Fibroblast of lung (primary cell): ENCODE results near the gene CFHR5. TPM values are rescaled to one million over a fixed set of nuclear protein-coding genes. Genes with fewer than 3 reads are reported as not detected.

ENCODE experiments used
- DNase-seq, 2 donors: peaks; one replicate each; pipeline versions ENCODE4 v3.0.0 to v3.0.0-alpha.2; 2010; ENCODE audit warnings: low read depth in 2 of 2
- H2AFZ ChIP-seq: 2 replicates; pipeline ENCODE4 v1.5.1; 2012; ENCODE audit warnings: low read length, control low read depth, inconsistent platforms
- H3K27ac ChIP-seq: 2 replicates; pipeline ENCODE4 v1.5.1; 2011; ENCODE audit warnings: low read length, control low read depth; ENCODE audit not compliant: insufficient read depth
- H3K27me3 ChIP-seq: 2 replicates; pipeline ENCODE4 v1.5.1; 2011; ENCODE audit warnings: mild to moderate bottlenecking, low read length; ENCODE audit not compliant: control insufficient read depth, insufficient read depth
- H3K36me3 ChIP-seq: 2 replicates; pipeline ENCODE4 v1.5.1; 2011; ENCODE audit warnings: low read length; ENCODE audit not compliant: control insufficient read depth, insufficient read depth
- H3K4me1 ChIP-seq: 2 replicates; pipeline ENCODE4 v1.5.1; 2011; ENCODE audit warnings: low read length; ENCODE audit not compliant: control insufficient read depth, insufficient read depth; ENCODE audit errors: extremely low read depth
- H3K4me2 ChIP-seq: 2 replicates; pipeline ENCODE4 v1.5.1; 2011; ENCODE audit warnings: low read length, control low read depth; ENCODE audit not compliant: insufficient read depth; ENCODE audit errors: extremely low read depth
- H3K4me3 ChIP-seq, 4 experiments: fragments of 200-600 bp in 1 of 4; sonication (generic) in 1 of 4; replicated peaks in 1 of 4; 2 replicates each; pipeline ENCODE4 v1.5.1; 2011 to 2016; ENCODE audit warnings: low read length in 4 of 4, low read depth in 3 of 4, mild to moderate bottlenecking in 3 of 4, control low read depth in 2 of 4, inconsistent platforms in 1 of 4, mixed read lengths in 1 of 4; ENCODE audit not compliant: insufficient read depth in 1 of 4; ENCODE audit errors: control extremely low read depth in 1 of 4
- H3K79me2 ChIP-seq: 2 replicates; pipeline ENCODE4 v1.5.1; 2012; ENCODE audit warnings: mild to moderate bottlenecking, low read length, inconsistent platforms; ENCODE audit not compliant: control insufficient read depth, insufficient read depth
- H3K9ac ChIP-seq: 2 replicates; pipeline ENCODE4 v1.5.1; 2011; ENCODE audit warnings: mild to moderate bottlenecking, low read length, control low read depth; ENCODE audit not compliant: insufficient read depth
- H3K9me3 ChIP-seq: 2 replicates; pipeline ENCODE4 v1.5.1; 2012; ENCODE audit warnings: low read depth, low read length; ENCODE audit not compliant: control insufficient read depth, insufficient read depth
- H4K20me1 ChIP-seq: 2 replicates; pipeline ENCODE4 v1.5.1; 2011; ENCODE audit warnings: low read length; ENCODE audit not compliant: control insufficient read depth, insufficient read depth; ENCODE audit errors: extremely low read depth
- CTCF ChIP-seq, 2 donors: IDR thresholded peaks in 1 of 2; conservative IDR thresholded peaks in 1 of 2; 1 replicate in 1 of 2; 2 replicates in 1 of 2; pipeline ENCODE4 v1.5.1; 2011 to 2012; ENCODE audit warnings: low read length in 2 of 2, control low read depth in 1 of 2, inconsistent platforms in 1 of 2, low read depth in 1 of 2, mild to moderate bottlenecking in 1 of 2
- EZH2 ChIP-seq: IDR thresholded peaks from 2 replicates; pipeline ENCODE4 v1.5.1; 2012; ENCODE audit warnings: low read length, control low read depth, mild to moderate bottlenecking; ENCODE audit errors: missing control alignments
- polyA plus RNA-seq, 2 donors: library from polyadenylated mRNA; depleted of rRNA in 1 of 2; stranded (reverse) in 1 of 2; unstranded in 1 of 2; fragments of >200 nt; gene quantifications; 2 replicates each; pipeline ENCODE4 v1.2.1, GENCODE V29; 2011 to 2012; ENCODE audit warnings: missing spikeins in 1 of 2
- total RNA-seq: library from RNA; depleted of rRNA; stranded (reverse); fragments of >200 nt; gene quantifications from 2 replicates; pipeline ENCODE4 v1.2.1, GENCODE V29; 2014

The CFHR5 gene
- total and polyA plus RNA-seq, 2 donors (not counting 1 experiment from before 2014, with no cell fraction given) = not detected

GRCh38 chr1:197016751-197017150 is 39.4 kb downstream of the CFHR5 start:
- Histone ChIP-seq H3K4me1 (no peaks in the 10 kb centered on the region), H3K36me3 (no peaks in the 10 kb centered on the region), H3K79me2 (no peaks in the 10 kb centered on the region), H3K27ac (no peak overlapping the region), H3K4me3 (no peak overlapping the region), H2AFZ (no peak overlapping the region), H3K9me3 (no peaks in the 10 kb centered on the region), H3K9ac (no peak overlapping the region), H4K20me1 (no peaks in the 10 kb centered on the region), H3K27me3 (no peaks in the 10 kb centered on the region), H3K4me2 (no peak overlapping the region)
- TF ChIP-seq CTCF (conservative IDR thresholded peaks at IDR 0.05 in 1 of 2, IDR thresholded peaks at IDR 0.05 in 1 of 2; ENCODE audit: low read depth in 1 of 2, low read length in 2 of 2) (no peak), EZH2 (no peak)
- DNase-seq = no peak

- no peak overlapping the region for H3K4me3 ChIP-seq
- DNase-seq = no peak
- no peaks in the 10 kb centered on the region for H3K4me1 ChIP-seq
- peak overlapping the region; percentile 52 for H2AFZ ChIP-seq
- no peaks in the 10 kb centered on the region for H4K20me1 ChIP-seq
- no peaks in the 10 kb centered on the region for H3K79me2 ChIP-seq
- H3K27ac ChIP-seq = no peak overlapping the region
- TF ChIP-seq EZH2 (no peak), CTCF (conservative IDR thresholded peaks at IDR 0.05 in 1 of 2, IDR thresholded peaks at IDR 0.05 in 1 of 2; ENCODE audit: low read depth in 1 of 2, low read length in 2 of 2) (no peak)
- no peak overlapping the region for H3K4me2 ChIP-seq
- H3K27me3 ChIP-seq = no peaks in the 10 kb centered on the region
- H3K36me3 ChIP-seq = no peaks in the 10 kb centered on the region
- H3K9me3 ChIP-seq = no peaks in the 10 kb centered on the region
- no peak overlapping the region for H3K9ac ChIP-seq
Measured at GRCh38 chr1:197017558-197018146, 40.3 kb downstream of the CFHR5 start.

- H3K9ac ChIP-seq = no peak overlapping the region
- TF ChIP-seq CTCF (conservative IDR thresholded peaks at IDR 0.05 in 1 of 2, IDR thresholded peaks at IDR 0.05 in 1 of 2; ENCODE audit: low read depth in 1 of 2, low read length in 2 of 2) (no peak), EZH2 (no peak)
- H3K4me1 ChIP-seq = no peaks in the 10 kb centered on the region
- no peaks in the 10 kb centered on the region for H3K79me2 ChIP-seq
- H3K36me3 ChIP-seq = no peaks in the 10 kb centered on the region
- H3K4me3 ChIP-seq = no peak overlapping the region
- H3K9me3 ChIP-seq = no peaks in the 10 kb centered on the region
- H3K4me2 ChIP-seq = no peak overlapping the region
- no peak overlapping the region for H2AFZ ChIP-seq
- H4K20me1 ChIP-seq = no peaks in the 10 kb centered on the region
- no peak for DNase-seq
- H3K27me3 ChIP-seq = no peaks in the 10 kb centered on the region
- no peak overlapping the region for H3K27ac ChIP-seq
Measured at GRCh38 chr1:197021716-197022115, 44.4 kb downstream of the CFHR5 start.
